ENCODE results near the gene EVPLL. TPM values are rescaled to one million over a fixed set of nuclear protein-coding genes. Genes with fewer than 3 reads are reported as not detected.
"Not testable (repeated sequence)": the region's sequence is repeated elsewhere in the genome, so short reads cannot be mapped to it uniquely, and the experiment has no call there.

Gene EVPLL
- total RNA-seq, 2 experiments from 2014 or later = 0.14 to 0.39 TPM

DNA sequence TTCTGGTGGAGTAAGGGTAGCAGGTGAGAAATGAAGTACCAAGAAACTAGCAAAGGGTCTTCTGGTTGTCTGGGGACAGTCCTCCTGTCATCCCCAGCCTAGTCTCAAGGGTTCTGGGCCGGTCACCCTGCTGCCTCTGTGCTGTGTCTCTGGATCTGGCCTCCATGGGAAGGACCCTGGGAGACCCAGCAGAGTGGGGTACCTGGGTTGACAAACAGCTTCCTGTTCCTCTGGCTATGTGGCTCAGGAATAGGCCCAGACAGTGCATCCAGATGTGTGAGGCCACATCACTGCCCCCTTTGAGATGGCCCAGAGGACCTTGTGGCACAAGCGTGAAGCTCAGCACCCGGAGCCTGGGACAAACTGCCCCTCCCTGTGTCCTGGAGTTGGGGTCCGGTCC is 10.7 kb downstream of the EVPLL start:
- H3K4me1 Mint-ChIP-seq, H3K9me3 Mint-ChIP-seq, H3K36me3 Mint-ChIP-seq, H3K4me3 Mint-ChIP-seq, H3K27ac Mint-ChIP-seq, DNase-seq, H3K27me3 Mint-ChIP-seq: not testable (repeated sequence)

DNA sequence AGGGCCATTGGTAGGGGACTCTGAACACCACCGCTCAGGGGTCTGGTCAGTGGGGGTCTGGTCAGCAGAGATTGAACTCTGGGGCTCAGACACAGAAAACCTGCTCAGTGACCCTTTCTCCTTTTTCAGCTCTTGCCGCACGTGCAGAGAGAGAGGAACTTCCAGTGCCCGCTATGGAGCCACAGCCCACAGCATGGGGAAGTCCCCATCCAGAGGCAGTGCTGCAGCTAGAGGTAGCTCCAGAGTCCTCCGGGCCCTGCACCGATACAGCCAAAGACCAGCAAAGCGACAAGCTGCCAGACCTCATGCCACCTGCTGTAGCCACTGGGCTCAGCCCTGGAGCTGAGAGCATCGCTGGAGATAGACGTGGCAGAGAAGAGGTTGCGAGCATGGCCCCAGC is 11.2 kb downstream of the EVPLL start:
- not testable (repeated sequence) for H3K4me3 Mint-ChIP-seq, H3K27me3 Mint-ChIP-seq, H3K9me3 Mint-ChIP-seq, H3K36me3 Mint-ChIP-seq, H3K27ac Mint-ChIP-seq, H3K4me1 Mint-ChIP-seq, DNase-seq

DNA sequence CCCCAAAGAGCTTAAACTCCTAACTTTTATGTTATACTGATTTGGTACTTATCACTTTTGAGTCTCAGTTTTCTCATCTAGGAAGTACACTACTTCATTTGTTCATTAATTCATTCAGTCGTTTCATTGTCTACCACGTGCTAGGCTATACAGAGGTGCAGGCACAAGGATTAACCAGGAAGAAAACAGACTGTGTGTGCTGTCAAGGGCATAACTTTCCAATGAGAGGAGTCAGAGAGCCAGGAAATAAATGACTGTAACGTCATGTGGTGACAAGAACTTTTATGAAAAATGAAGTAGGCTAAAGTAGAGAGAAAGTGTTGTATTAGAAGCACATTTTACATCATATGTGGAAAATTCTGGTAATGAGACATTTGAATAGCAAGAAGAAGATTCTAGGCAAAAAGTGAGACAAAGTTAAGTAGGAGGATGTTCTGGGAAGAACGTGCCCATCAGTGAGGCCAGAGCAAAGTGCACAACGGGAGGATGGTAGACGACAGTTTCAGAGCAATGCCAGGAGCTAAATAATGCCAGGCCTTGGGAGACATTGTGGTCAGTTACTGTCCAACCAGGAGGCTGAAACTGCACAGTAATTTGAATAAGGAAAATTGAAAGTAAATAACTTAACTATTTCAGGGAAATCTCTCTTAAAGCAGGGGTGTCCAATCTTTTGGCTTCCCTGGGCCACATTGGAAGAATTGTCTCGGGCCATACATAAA is 24.5 kb downstream of the EVPLL start:
- not testable (repeated sequence) for H3K4me1 Mint-ChIP-seq, H3K9me3 Mint-ChIP-seq, DNase-seq, H3K4me3 Mint-ChIP-seq, H3K36me3 Mint-ChIP-seq, H3K27ac Mint-ChIP-seq, H3K27me3 Mint-ChIP-seq

DNA sequence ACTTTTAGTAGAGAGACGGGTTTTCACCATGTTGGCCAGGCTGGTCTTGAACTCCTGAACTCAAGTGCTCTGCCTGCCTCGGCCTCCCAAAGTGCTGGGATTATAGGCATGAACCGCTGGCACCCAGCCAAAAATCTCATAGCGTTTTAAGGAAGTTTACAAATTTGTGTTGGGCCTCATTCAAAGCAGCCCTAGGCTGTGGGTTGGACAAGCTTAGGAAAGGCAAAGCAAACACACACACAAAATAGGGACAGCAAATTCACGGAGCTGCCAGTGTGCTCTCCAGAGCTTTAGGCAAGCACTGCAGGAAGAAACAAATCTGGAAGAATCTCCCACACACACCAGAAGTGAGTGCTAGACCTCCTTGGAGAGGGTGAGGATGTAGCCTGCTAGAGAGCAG is 25.6 kb downstream of the EVPLL start:
- DNase-seq, H3K27ac Mint-ChIP-seq, H3K27me3 Mint-ChIP-seq, H3K4me3 Mint-ChIP-seq, H3K4me1 Mint-ChIP-seq, H3K9me3 Mint-ChIP-seq, H3K36me3 Mint-ChIP-seq: not testable (repeated sequence)

DNA sequence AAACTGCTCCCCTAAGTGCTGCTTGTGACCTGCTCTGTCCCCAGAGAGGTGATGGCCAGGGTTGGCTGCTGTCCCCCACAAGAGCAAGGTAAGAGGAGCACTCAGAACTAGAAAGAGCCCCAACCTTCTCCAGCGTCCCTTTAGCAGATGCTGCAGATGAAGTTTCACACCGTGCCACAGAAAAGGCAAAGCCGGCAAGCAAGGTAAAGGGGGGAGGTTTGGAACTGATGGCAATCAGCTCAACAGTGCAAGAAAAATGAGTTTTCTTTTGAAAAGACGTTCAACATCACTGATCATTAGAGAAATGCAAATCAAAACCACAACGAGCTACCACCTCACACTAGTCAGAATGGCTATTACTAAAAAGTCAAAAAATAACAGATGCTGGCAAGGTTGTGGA is 26.0 kb downstream of the EVPLL start:
- H3K4me3 Mint-ChIP-seq, H3K27me3 Mint-ChIP-seq, DNase-seq, H3K4me1 Mint-ChIP-seq, H3K36me3 Mint-ChIP-seq, H3K27ac Mint-ChIP-seq, H3K9me3 Mint-ChIP-seq: not testable (repeated sequence)

DNA sequence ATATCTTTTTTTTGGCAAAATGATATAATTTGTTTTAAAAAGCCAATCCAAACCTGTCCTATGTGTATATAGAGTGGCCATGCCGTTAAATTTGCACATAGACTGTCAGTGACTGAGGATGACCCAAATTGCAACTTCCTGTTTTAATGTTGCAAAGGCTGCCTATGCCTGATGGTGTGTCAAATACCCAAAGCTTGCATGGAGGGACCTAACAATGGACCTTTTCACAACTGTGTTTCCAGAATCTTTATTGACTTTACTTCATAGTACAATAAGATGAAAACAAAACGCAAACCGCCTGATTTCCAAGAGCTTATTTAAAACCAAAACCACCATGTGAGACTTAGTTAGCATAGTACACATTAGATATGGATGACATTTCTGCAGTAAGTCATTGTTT is 31.3 kb downstream of the EVPLL start:
- H3K4me1 Mint-ChIP-seq = peaks cover 16% of the 10 kb centered on the region
- not testable (repeated sequence) for H3K9me3 Mint-ChIP-seq, DNase-seq, H3K27me3 Mint-ChIP-seq, H3K27ac Mint-ChIP-seq, H3K4me3 Mint-ChIP-seq, H3K36me3 Mint-ChIP-seq

DNA sequence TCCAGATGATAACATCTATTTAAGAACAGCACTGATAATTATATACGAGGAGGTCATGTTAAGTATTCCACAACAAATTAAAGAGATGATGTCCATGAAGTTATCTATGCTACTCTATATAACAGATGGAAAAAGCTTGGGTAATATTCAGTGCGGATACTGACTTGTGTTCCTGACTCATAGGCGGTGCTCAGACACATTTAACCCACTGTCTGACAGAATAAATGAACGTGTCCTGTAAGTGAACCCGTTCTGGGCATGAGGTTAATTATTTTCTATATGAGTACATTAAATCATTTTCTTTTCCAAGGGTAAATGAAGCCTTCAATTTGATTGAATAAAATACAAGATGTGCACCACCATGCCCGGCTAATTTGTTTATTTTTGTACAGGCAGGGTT is 31.7 kb downstream of the EVPLL start:
- not testable (repeated sequence) for H3K27ac Mint-ChIP-seq, DNase-seq, H3K27me3 Mint-ChIP-seq, H3K9me3 Mint-ChIP-seq, H3K36me3 Mint-ChIP-seq, H3K4me3 Mint-ChIP-seq
- H3K4me1 Mint-ChIP-seq = peaks cover 16% of the 10 kb centered on the region

DNA sequence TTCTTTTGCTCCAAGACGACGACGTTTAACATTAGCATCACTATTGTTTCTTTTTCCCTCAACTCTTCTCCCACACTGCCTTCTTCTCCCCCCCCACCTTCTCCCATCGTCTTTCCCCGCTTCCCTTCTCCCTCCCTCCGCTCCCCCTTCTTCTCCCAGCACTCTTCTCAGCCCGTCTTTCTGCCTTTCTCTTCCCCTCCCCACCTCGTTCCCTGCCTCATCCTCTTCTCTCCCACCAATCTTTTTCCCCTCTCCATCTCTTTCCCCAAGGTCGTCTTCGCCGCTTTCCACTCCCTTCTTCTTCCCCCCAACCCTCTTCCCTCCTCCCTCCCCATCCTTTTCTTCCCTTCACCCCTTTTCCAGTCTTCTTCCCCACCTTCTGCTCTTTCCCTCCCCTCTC is 33.2 kb downstream of the EVPLL start:
- peak overlapping the region; percentile 95 for H3K4me3 Mint-ChIP-seq
- H3K9me3 Mint-ChIP-seq, H3K36me3 Mint-ChIP-seq, H3K27me3 Mint-ChIP-seq, DNase-seq: not testable (repeated sequence)
- H3K4me1 Mint-ChIP-seq = peaks cover 16% of the 10 kb centered on the region
- H3K27ac Mint-ChIP-seq = peak overlapping the region; percentile 89

DNA sequence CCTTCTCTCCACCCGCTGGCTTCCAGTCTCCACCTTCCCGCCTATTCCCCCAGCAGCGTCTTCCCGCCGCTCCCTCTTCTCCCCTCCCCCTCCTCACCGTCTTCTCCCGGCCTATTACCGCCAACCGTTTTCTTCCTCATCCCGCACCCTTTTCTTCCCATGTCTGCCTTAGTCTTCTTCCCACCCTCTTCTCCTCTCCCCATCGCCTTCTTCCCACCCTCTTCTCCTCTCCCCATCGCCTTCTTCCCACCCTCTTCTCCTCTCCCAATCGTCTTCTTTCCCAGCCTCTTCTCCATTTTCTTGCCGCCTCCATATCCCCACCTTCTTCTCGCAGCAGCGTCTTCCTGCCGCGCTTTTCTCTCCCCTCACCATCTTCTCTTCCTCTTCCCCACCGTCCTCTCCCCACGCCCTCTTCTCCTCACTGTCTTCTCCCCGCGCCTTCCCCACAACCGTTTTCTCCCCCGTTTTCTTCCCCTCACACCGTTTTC is 33.8 kb downstream of the EVPLL start:
- H3K36me3 Mint-ChIP-seq = not testable (repeated sequence)

DNA sequence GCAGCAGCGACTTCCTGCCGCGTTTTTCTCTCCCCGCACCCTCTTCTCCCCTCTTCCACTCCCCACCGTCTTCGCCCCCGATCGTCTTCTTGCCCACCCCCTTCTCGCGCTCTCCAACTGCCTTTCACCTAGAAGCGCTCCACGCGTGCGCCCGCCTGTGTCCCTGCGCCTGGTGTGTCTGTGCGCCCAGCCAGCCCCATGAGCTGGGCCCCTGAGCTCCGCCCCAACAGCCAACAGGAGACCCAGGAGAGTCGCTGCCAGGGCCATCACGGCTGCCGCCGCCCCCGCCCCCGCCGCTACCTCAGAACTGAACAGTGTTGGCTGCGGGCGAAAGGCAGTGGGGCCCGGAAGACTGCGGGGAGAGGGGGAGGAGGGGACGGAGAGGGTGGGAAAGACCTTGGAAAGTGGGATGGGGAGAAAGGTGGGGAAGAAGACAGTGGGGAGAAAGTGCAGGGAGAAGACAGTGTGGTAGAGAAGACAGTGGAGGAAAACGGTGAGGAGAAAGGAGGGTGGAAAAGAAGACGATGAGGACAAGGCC is 34.5 kb downstream of the EVPLL start:
- H3K27me3 Mint-ChIP-seq, H3K36me3 Mint-ChIP-seq, H3K27ac Mint-ChIP-seq, H3K4me3 Mint-ChIP-seq, H3K9me3 Mint-ChIP-seq: not testable (repeated sequence)
- peak; percentile 47 for DNase-seq
- peaks cover 16% of the 10 kb centered on the region for H3K4me1 Mint-ChIP-seq

More for the DNA sequence above, 33.8 kb downstream of the EVPLL start:
- Mint-ChIP-seq H3K27ac (peak overlapping the region; percentile 89), H3K4me3 (peak overlapping the region; percentile 95), H3K4me1 (peaks cover 16% of the 10 kb centered on the region)
- H3K27me3 Mint-ChIP-seq, H3K9me3 Mint-ChIP-seq: not testable (repeated sequence)
- peak; percentile 8 for DNase-seq

DNA sequence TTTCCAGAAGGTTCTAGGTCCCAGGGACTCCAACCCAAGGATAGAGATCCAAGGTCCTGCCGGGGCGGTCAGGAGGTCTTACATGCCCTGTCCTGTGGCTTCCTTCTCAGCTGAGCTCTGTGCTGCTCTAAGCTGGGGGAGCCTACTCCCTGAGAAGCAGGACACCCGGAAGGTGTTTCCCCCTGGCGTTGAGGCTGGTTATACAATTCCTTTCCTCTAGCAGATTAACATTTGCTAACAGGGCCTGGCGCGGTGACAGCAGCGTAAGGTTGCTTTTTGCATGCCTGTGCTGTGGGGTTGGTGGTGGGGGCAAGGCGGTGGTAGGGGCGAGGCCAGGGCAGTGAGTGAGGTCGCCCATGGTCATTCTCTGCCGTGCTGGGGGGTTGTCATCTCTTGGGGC is 43.9 kb downstream of the EVPLL start:
- not testable (repeated sequence) for H3K9me3 Mint-ChIP-seq, H3K36me3 Mint-ChIP-seq

DNA sequence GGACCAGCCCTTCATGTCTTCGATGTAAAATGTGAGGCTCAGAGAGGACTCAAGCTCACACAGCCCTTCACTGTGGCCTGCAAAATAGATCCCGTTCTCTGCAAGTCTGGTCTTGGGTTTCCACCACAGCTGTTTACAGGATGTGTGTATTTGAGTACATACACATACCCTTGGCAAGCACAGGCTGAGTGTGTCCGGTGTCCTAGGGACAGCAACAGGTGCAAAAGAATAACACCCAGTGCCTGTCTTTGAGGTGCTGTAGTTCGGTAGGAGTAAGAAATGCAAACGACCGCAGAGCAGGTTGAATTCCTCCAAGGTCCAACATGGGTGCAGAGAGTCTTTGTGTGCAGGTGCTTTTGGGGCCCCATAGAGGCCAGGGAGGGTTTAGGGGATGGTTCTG is 44.9 kb downstream of the EVPLL start:
- H3K4me3 Mint-ChIP-seq, H3K27ac Mint-ChIP-seq, DNase-seq, H3K9me3 Mint-ChIP-seq, H3K4me1 Mint-ChIP-seq, H3K36me3 Mint-ChIP-seq, H3K27me3 Mint-ChIP-seq: not testable (repeated sequence)

More for the DNA sequence above, 43.9 kb downstream of the EVPLL start:
- not testable (repeated sequence) for H3K4me3 Mint-ChIP-seq, H3K27ac Mint-ChIP-seq, H3K4me1 Mint-ChIP-seq, H3K27me3 Mint-ChIP-seq, DNase-seq

DNA sequence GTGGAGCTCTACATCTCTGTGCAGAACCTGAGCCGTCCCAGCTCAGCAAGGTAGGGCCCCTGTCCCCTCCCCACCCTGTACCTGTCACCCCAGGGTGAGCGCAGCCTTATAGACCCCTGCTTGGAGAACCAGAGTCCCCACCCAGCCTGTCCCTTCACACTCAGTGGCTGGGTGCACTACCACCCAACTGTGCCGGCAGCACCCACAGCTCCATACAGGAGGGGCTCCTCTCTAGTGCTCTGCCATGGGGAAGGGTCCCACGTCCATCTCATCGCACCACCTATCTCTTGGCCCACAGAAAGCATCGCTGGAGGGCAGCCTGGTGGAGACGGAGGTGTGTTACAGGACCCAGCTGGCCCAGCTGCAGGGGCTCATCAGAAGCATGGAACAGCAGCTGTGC is 45.4 kb downstream of the EVPLL start:
- not testable (repeated sequence) for H3K9me3 Mint-ChIP-seq, H3K27ac Mint-ChIP-seq, H3K36me3 Mint-ChIP-seq, H3K4me1 Mint-ChIP-seq, DNase-seq, H3K27me3 Mint-ChIP-seq, H3K4me3 Mint-ChIP-seq

DNA sequence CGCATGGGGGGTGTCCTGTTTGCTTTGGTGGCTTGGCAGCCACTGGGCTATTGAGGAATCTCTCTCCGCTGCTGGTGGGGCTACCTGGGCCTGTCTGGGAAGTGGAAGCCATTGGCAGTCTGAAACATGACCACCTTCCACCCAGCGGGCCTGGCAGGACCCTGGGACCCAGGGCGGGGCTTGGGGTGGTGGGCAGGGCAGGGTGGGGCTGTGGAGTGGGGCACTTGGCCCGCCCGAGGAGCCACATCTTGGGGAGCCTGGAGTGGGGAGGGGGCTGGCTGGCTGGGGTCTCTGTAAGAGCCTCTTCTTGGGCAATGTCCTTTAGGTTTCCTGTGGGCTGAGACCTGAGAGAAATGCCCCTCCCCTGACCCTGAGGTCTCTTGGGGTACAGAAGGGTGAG is 48.0 kb downstream of the EVPLL start:
- H3K36me3 Mint-ChIP-seq, H3K27ac Mint-ChIP-seq, H3K4me1 Mint-ChIP-seq, H3K4me3 Mint-ChIP-seq, H3K9me3 Mint-ChIP-seq, DNase-seq, H3K27me3 Mint-ChIP-seq: not testable (repeated sequence)

DNA sequence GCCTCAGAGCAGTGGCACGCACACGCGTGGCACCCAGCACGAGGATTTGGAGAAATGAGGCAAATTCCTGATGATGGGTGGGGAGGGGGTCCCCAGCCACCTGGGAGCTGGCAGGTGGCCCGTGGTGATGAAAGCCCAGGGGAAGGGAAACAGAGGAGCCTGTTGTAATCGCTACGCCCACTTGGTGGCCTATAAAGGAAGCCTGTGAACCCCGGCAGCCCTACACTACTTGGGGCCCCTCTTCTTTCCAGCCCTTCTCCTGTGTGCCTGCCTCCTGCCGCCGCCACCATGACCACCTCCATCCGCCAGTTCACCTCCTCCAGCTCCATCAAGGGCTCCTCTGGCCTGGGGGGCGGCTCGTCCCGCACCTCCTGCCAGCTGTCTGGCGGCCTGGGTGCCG is 49.1 kb downstream of the EVPLL start:
- not testable (repeated sequence) for H3K27ac Mint-ChIP-seq, H3K4me3 Mint-ChIP-seq, H3K4me1 Mint-ChIP-seq, H3K27me3 Mint-ChIP-seq, H3K9me3 Mint-ChIP-seq, H3K36me3 Mint-ChIP-seq, DNase-seq

DNA sequence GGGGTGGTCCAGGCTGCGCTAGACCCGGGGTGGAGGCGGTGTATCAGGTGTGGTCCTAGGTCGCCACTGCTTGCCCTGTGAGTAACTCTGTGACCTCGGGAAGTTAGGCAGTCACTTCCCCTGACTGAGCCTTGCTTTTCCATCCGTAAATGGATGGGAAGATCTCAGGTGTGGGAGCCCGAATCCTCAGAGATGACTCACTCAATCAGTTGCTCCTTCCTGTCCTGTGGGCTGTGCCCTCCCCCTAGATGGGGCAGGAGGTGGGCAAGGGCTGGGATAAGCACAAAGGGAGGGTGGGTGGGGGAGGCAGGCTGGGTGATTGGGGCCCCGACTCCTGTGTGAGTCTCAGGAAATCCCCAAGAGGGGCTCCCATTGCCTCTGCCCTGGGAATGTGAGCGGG is 54.6 kb downstream of the EVPLL start:
- H3K36me3 Mint-ChIP-seq, DNase-seq, H3K4me1 Mint-ChIP-seq, H3K4me3 Mint-ChIP-seq, H3K9me3 Mint-ChIP-seq, H3K27me3 Mint-ChIP-seq, H3K27ac Mint-ChIP-seq: not testable (repeated sequence)
